A673 (cell line): ENCODE data around the gene PFKM. TPM values are rescaled to one million over a fixed set of nuclear protein-coding genes. Genes with fewer than 3 reads are reported as not detected.

Experiments
- BruUV-seq: library from RNA; stranded (reverse); fragments of 400-500 nt; replicated peaks from 2 replicates; lab custom pipeline; 2021; lab: Mats Ljungman, UMichigan
- CTCF ChIA-PET: fragments of 300-600 bp; sonication (Branson Sonifier 250); formaldehyde crosslinking; loops from one replicate; lab custom pipeline; 2022; ENCODE audit warnings: antibody characterized with exemption; lab: Charles Lee
- POLR2A ChIA-PET: fragments of 300-600 bp; sonication (Branson Sonifier 250); formaldehyde crosslinking; loops from one replicate; lab custom pipeline; 2022; ENCODE audit warnings: antibody characterized with exemption; ENCODE audit not compliant: low non-redundant PET; lab: Charles Lee
- DNase-seq: peaks from one replicate; pipeline ENCODE4 v3.0.0-alpha.2; 2015; ENCODE audit warnings: low spot score
- H3K27ac ChIP-seq: fragments of 200-600 bp; sonication (generic); 2 replicates; pipeline ENCODE4 v1.5.1; 2016; ENCODE audit warnings: mixed run types, low read depth, mild to moderate bottlenecking, mixed read lengths, antibody characterized with exemption, low read length; ENCODE audit not compliant: poor library complexity, severe bottlenecking
- H3K27me3 ChIP-seq: fragments of 200-600 bp; sonication (generic); replicated peaks from 2 replicates; pipeline ENCODE4 v1.6.1; 2017; ENCODE audit warnings: mixed run types, low read depth, mild to moderate bottlenecking, mixed read lengths, antibody characterized with exemption, low read length; ENCODE audit not compliant: insufficient read depth, poor library complexity
- H3K36me3 ChIP-seq: fragments of 200-600 bp; sonication (generic); 2 replicates; pipeline ENCODE4 v1.6.1; 2016; ENCODE audit warnings: mixed run types, mild to moderate bottlenecking, mixed read lengths, antibody characterized with exemption, low read length; ENCODE audit not compliant: insufficient read depth, poor library complexity, severe bottlenecking
- H3K4me1 ChIP-seq: fragments of 200-600 bp; sonication (generic); 2 replicates; pipeline ENCODE4 v1.6.1; 2017; ENCODE audit warnings: mixed run types, mild to moderate bottlenecking, mixed read lengths, antibody characterized with exemption, low read length; ENCODE audit not compliant: insufficient read depth, poor library complexity, severe bottlenecking
- H3K4me3 ChIP-seq: fragments of 200-600 bp; sonication (generic); 2 replicates; pipeline ENCODE4 v1.5.1; 2016; ENCODE audit warnings: low read depth, mixed run types, mild to moderate bottlenecking, mixed read lengths, low read length; ENCODE audit not compliant: poor library complexity, severe bottlenecking
- H3K9me3 ChIP-seq: fragments of 200-600 bp; sonication (generic); 2 replicates; pipeline ENCODE4 v1.6.1; 2016; ENCODE audit warnings: mixed run types, low read depth, mild to moderate bottlenecking, mixed read lengths, antibody characterized with exemption, low read length; ENCODE audit not compliant: poor library complexity, severe bottlenecking
- CTCF ChIP-seq: fragments of 300-800, 200-600 bp; sonication (generic); conservative IDR thresholded peaks from 2 replicates; pipeline ENCODE4 v1.5.1; 2017; ENCODE audit warnings: low read depth, mild to moderate bottlenecking, antibody characterized with exemption, low read length, moderate library complexity, mixed read lengths
- EZH2 ChIP-seq: fragments of 200-600 bp; sonication (generic); IDR thresholded peaks from 2 replicates; pipeline ENCODE4 v1.6.1; 2017; ENCODE audit warnings: borderline replicate concordance, low read depth, mild to moderate bottlenecking, mixed read lengths, antibody characterized with exemption, low read length; ENCODE audit not compliant: poor library complexity, severe bottlenecking
- intact Hi-C: fragments of 100-400 bp; cut with micrococcal nuclease; formaldehyde crosslinking; loops from one replicate; pipeline ENCODE4 v1.10.0; 2022; ENCODE audit not compliant: unreplicated experiment
- total RNA-seq: library from RNA; stranded (reverse); gene quantifications from 2 replicates; pipeline ENCODE4 v1.2.3, GENCODE V29; 2021

PFKM gene
- total RNA-seq, 1 experiment from 2014 or later = 114 TPM

- no peaks in the 10 kb centered on the region for H3K4me1 ChIP-seq
- H3K4me3 ChIP-seq = no peak overlapping the region
- H3K36me3 ChIP-seq = no peaks in the 10 kb centered on the region
- no peaks in the 10 kb centered on the region for H3K9me3 ChIP-seq
- intact Hi-C loops = loop anchor here (10.0 kb wide), 1 partner anchor 450 kb away; no protein-coding TSS in a partner anchor
- CTCF ChIA-PET = no interaction called here
- no peak for DNase-seq
- POLR2A ChIA-PET = interaction anchor here (0.6 kb wide), 1 partner anchor 218 kb away, joined by 3 read pairs; no protein-coding TSS in a partner anchor
- no peak overlapping the region for H3K27ac ChIP-seq
- TF ChIP-seq CTCF (no peak), EZH2 (no peak)
- H3K27me3 ChIP-seq = no peaks in the 10 kb centered on the region
- BruUV-seq = no TSS peak
Measured at GRCh38 chr12:48164451-48164850, 45.3 kb downstream of the PFKM start.

GRCh38 chr12:48165089-48165981 is 46.2 kb downstream of the PFKM start:
- Histone ChIP-seq H3K27me3 (no peaks in the 10 kb centered on the region), H3K27ac (no peak overlapping the region), H3K4me1 (no peaks in the 10 kb centered on the region), H3K4me3 (no peak overlapping the region), H3K36me3 (no peaks in the 10 kb centered on the region), H3K9me3 (no peaks in the 10 kb centered on the region)
- TF ChIP-seq CTCF = peak; percentile 90
- TF ChIP-seq EZH2 = no peak
- DNase-seq = peak; percentile 68
- POLR2A ChIA-PET = interaction anchor here (0.6 kb wide), 1 partner anchor 81 kb away, joined by 22 read pairs; no protein-coding TSS in a partner anchor
- CTCF ChIA-PET = interaction anchor here (1.5 kb wide), 1 partner anchor 223 kb away, joined by 5 read pairs; no protein-coding TSS in a partner anchor
- BruUV-seq = no TSS peak
- intact Hi-C loops = loop anchor here (10.0 kb wide), 1 partner anchor 451 kb away; no protein-coding TSS in a partner anchor

- intact Hi-C loops = loop anchor here (10.0 kb wide), 1 partner anchor 454 kb away; no protein-coding TSS in a partner anchor
- no peaks in the 10 kb centered on the region for H3K4me1 ChIP-seq
- no TSS peak for BruUV-seq
- no peaks in the 10 kb centered on the region for H3K36me3 ChIP-seq
- CTCF ChIA-PET = no interaction called here
- POLR2A ChIA-PET = no interaction called here
- H3K27me3 ChIP-seq = no peaks in the 10 kb centered on the region
- no peak overlapping the region for H3K27ac ChIP-seq
- no peak for TF ChIP-seq CTCF
- TF ChIP-seq EZH2 = no peak
- no peak for DNase-seq
- no peak overlapping the region for H3K4me3 ChIP-seq
- no peaks in the 10 kb centered on the region for H3K9me3 ChIP-seq
Measured at GRCh38 chr12:48169011-48169410, 49.8 kb downstream of the PFKM start.
